OCI-LY7 (cell line): ENCODE measurements around the gene TAPBPL. TPM values are rescaled to one million over a fixed set of nuclear protein-coding genes. Genes with fewer than 3 reads are reported as not detected.

Experiments used
- BruUV-seq: library from RNA; stranded (reverse); fragments of 400-500 nt; replicated peaks from 2 replicates; lab custom pipeline; 2021; lab: Mats Ljungman, UMichigan
- CTCF ChIA-PET: fragments of 300-600 bp; sonication (Branson Sonifier 250); formaldehyde crosslinking; loops from one replicate; lab custom pipeline; 2022; ENCODE audit warnings: antibody characterized with exemption; ENCODE audit not compliant: unreplicated experiment; lab: Charles Lee
- POLR2A ChIA-PET: fragments of 300-600 bp; sonication (Branson Sonifier 250); formaldehyde crosslinking; loops from one replicate; lab custom pipeline; 2022; ENCODE audit warnings: antibody characterized with exemption; lab: Charles Lee
- DNase-seq: peaks from one replicate; pipeline ENCODE4 v3.0.0-alpha.2; 2015; ENCODE audit warnings: low spot score
- H2AFZ ChIP-seq: fragments of 200-600 bp; sonication (generic), shearing (Covaris generic); 2 replicates; pipeline ENCODE4 v1.6.1; 2014; ENCODE audit warnings: mild to moderate bottlenecking, antibody characterized with exemption, low read length, moderate library complexity
- H3K27ac ChIP-seq: fragments of 200-600 bp; sonication (generic); 2 replicates; pipeline ENCODE4 v1.5.1; 2014; ENCODE audit warnings: mixed run types, low read depth, mild to moderate bottlenecking, moderate library complexity, low read length, inconsistent platforms; ENCODE audit not compliant: poor library complexity, severe bottlenecking
- H3K36me3 ChIP-seq: fragments of 200-600 bp; sonication (generic); 2 replicates; pipeline ENCODE4 v1.6.1; 2014; ENCODE audit warnings: mild to moderate bottlenecking, antibody characterized with exemption, low read length, moderate library complexity, mixed read lengths; ENCODE audit not compliant: insufficient read depth
- H3K4me1 ChIP-seq: fragments of 200-600 bp; sonication (generic); 2 replicates; pipeline ENCODE4 v1.5.1; 2014; ENCODE audit warnings: mild to moderate bottlenecking, low read length; ENCODE audit not compliant: insufficient read depth, poor library complexity, severe bottlenecking
- H3K4me2 ChIP-seq: fragments of 200-600 bp; sonication (generic); 2 replicates; pipeline ENCODE4 v1.6.1; 2014; ENCODE audit warnings: mild to moderate bottlenecking, low read length
- H3K4me3 ChIP-seq: fragments of 200-600 bp; sonication (generic); 2 replicates; pipeline ENCODE4 v1.5.1; 2014; ENCODE audit warnings: mild to moderate bottlenecking, low read depth, low read length; ENCODE audit not compliant: poor library complexity, severe bottlenecking
- H3K79me2 ChIP-seq: fragments of 200-600 bp; sonication (generic); 2 replicates; pipeline ENCODE4 v1.6.1; 2016; ENCODE audit warnings: low read depth, mild to moderate bottlenecking, low read length, moderate library complexity, mixed read lengths; ENCODE audit not compliant: insufficient read depth
- H3K9me2 ChIP-seq: fragments of 200-600 bp; sonication (generic); 2 replicates; pipeline ENCODE4 v1.6.1; 2016; ENCODE audit warnings: mild to moderate bottlenecking, low read length, mixed read lengths; ENCODE audit not compliant: insufficient read depth
- H3K9me3 ChIP-seq: fragments of 200-600 bp; sonication (generic); 2 replicates; pipeline ENCODE4 v1.6.1; 2014; ENCODE audit warnings: mild to moderate bottlenecking, mixed run types, low read length, mixed read lengths
- H4K20me1 ChIP-seq: fragments of 200-600 bp; sonication (generic); 2 replicates; pipeline ENCODE4 v1.6.1; 2014; ENCODE audit warnings: mild to moderate bottlenecking, antibody characterized with exemption, low read length, moderate library complexity, mixed read lengths; ENCODE audit not compliant: insufficient read depth
- CTCF ChIP-seq: fragments of 200-600 bp; sonication (generic); conservative IDR thresholded peaks from 2 replicates; pipeline ENCODE4 v1.5.1; 2014; ENCODE audit warnings: mild to moderate bottlenecking, antibody characterized with exemption, low read length, moderate library complexity, mixed read lengths
- EZH2phosphoT487 ChIP-seq: fragments of 200-600 bp; sonication (generic); IDR thresholded peaks from 2 replicates; pipeline ENCODE4 v1.6.1; 2018; ENCODE audit warnings: low read depth, borderline replicate concordance, mild to moderate bottlenecking, mixed run types, antibody characterized with exemption, low read length, moderate library complexity, mixed read lengths
- intact Hi-C: fragments of 100-400 bp; cut with micrococcal nuclease; formaldehyde crosslinking; loops from one replicate; pipeline ENCODE4 v1.10.0; 2022; ENCODE audit not compliant: unreplicated experiment
- total RNA-seq, 2 experiments: library from RNA; depleted of rRNA in 1 of 2; stranded (reverse); fragments of >200 nt in 1 of 2; shearing (Covaris generic) in 1 of 2; gene quantifications; 2 replicates each; pipeline ENCODE4 v1.2.3, GENCODE V29; 2014 to 2022

TAPBPL gene
- total RNA-seq, 2 experiments from 2014 or later, result 23.7 to 25.5 TPM

GRCh38 chr12:6418796-6419195 lies 33.0 kb upstream of the TAPBPL start:
- Histone ChIP-seq H3K27ac (no peak overlapping the region), H3K9me3 (no peaks in the 10 kb centered on the region), H3K4me2 (no peak overlapping the region), H2AFZ (no peak overlapping the region), H3K79me2 (no peaks in the 10 kb centered on the region), H3K4me1 (peaks cover 15% of the 10 kb centered on the region), H3K4me3 (no peak overlapping the region), H3K9me2 (no peaks in the 10 kb centered on the region), H4K20me1 (no peaks in the 10 kb centered on the region), H3K36me3 (no peaks in the 10 kb centered on the region)
- POLR2A ChIA-PET, result interaction anchor here (1.1 kb wide), 1 partner anchor 51 kb away, joined by 3 read pairs; no protein-coding TSS in a partner anchor
- DNase-seq, result no peak
- no TSS peak for BruUV-seq
- CTCF ChIA-PET, result no interaction called here
- TF ChIP-seq CTCF (no peak), EZH2phosphoT487 (no peak)
- intact Hi-C loops, result no loop called here

GRCh38 chr12:6420364-6420763 lies 31.5 kb upstream of the TAPBPL start:
- Histone ChIP-seq H3K79me2 (no peaks in the 10 kb centered on the region), H3K9me2 (no peaks in the 10 kb centered on the region), H3K27ac (no peak overlapping the region), H2AFZ (no peak overlapping the region), H3K4me2 (no peak overlapping the region), H3K36me3 (no peaks in the 10 kb centered on the region), H3K4me1 (peaks cover 29% of the 10 kb centered on the region), H4K20me1 (no peaks in the 10 kb centered on the region), H3K9me3 (no peaks in the 10 kb centered on the region), H3K4me3 (no peak overlapping the region)
- CTCF ChIA-PET, result no interaction called here
- POLR2A ChIA-PET, result interaction anchor here (0.7 kb wide), 1 partner anchor 76 kb away, joined by 6 read pairs; no protein-coding TSS in a partner anchor
- TF ChIP-seq CTCF (no peak), EZH2phosphoT487 (no peak)
- intact Hi-C loops, result loop anchor here (10.0 kb wide), 1 partner anchor 274 kb away; no protein-coding TSS in a partner anchor
- no peak for DNase-seq
- BruUV-seq, result no TSS peak

DNA sequence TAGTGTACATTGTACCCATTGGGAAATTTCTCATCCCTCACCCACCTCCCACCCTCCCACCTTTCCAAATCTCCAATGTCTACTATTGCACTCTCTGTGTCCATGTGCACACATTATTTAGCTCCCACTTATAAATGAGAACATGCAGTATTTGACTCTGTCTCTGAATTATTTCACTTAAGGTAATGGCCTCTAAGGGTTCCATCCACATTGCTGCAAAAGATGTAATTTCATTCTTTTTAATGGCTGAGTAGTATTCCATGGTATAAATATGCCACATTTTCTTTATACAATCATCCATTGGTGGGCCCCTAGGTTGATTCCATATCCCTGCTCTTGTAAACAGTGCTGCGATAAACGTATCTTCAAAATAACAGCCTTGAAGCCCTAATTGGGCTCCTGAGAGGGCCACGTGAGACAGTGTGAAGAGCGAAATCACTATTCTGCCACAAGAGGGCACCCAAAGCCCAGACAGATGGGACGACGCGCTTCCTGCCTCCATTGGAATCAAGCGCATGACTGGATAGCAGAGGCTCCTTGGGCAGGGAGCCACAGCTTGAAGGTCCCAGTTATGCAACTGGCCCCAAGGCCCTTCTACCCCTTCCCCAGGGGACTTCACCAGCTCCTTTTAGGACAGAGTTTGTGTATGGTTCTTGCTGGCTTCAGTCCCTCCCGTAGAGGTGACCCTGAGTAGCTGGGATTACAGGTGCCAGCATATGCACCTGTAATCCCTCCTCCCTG lies 28.4 kb upstream of the TAPBPL start:
- Histone ChIP-seq H3K27ac (peak overlapping the region; percentile 1), H3K4me1 (peaks cover 53% of the 10 kb centered on the region), H3K79me2 (no peaks in the 10 kb centered on the region), H3K9me2 (no peaks in the 10 kb centered on the region), H4K20me1 (no peaks in the 10 kb centered on the region), H3K4me3 (no peak overlapping the region), H3K9me3 (no peaks in the 10 kb centered on the region), H3K36me3 (no peaks in the 10 kb centered on the region), H3K4me2 (peak overlapping the region; percentile 62), H2AFZ (peak overlapping the region; percentile 73)
- TF ChIP-seq CTCF (peak; percentile 93), EZH2phosphoT487 (no peak)
- intact Hi-C loops, result loop anchor here (1.0 to 10.0 kb wide), 8 partner anchors 42 to 356 kb away; no protein-coding TSS in a partner anchor
- ChIA-PET CTCF (interaction anchor here (1.1 to 3.5 kb wide), 4 partner anchors 20 to 114 kb away, joined by 3 to 34 read pairs (median 4); no protein-coding TSS in a partner anchor), POLR2A (interaction anchor here (0.6 to 7.4 kb wide), 10 partner anchors 19 to 112 kb away, joined by 3 to 74 read pairs (median 4); partner anchors contain the start of genes CD27 and VAMP1)
- no TSS peak for BruUV-seq
- peak; percentile 92 for DNase-seq
